GOT3 (cell line): ENCODE measurements around the gene TBX20.
"Not testable (repeated sequence)": the region's sequence is repeated elsewhere in the genome, so short reads cannot be mapped to it uniquely, and the experiment has no call there.

Experiments
- DNase-seq: peaks from one replicate; lab custom pipeline; 2025; ENCODE audit warnings: mixed read lengths; lab: John Stamatoyannopoulos, UW

The TBX20 gene

DNA sequence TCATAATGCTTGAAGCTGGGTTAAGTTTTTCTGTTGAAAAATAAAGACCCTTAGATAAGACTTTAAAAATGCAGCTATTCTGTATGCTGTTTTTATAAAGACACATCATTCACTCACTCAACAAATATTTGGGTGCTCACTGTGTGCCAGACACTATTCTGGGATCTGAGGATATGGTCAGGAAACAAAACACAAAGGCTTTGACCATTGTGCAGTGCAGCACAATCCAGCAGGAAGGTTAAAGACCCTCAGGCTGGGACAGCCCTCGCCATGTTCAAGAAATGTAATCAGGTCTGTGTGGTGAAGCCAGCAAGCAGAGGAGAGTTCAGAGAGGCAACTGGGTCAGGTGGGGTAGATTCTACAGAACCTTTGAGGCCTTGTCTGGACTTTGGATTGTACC lies 31.5 kb downstream of the TBX20 start:
- not testable (repeated sequence) for DNase-seq

DNA sequence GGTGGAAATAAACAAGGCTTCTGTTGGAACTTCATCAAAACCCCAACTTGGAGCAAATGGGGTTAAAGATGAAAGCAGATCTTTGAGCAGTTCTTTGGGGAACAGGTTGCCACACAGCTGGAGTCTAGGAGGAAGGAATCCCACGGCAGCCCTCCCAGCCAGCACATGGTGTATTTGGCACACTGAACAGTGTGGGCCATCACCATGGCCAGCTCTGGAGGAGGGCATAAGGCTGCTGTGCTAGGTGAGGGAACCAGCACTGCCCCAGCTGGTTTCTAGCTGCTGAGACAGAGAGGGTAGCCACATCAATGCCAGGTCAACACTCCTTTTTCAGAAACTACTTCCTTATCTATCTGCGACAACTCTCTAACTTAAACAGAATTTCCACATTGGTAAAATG lies 33.7 kb downstream of the TBX20 start:
- not testable (repeated sequence) for DNase-seq

DNA sequence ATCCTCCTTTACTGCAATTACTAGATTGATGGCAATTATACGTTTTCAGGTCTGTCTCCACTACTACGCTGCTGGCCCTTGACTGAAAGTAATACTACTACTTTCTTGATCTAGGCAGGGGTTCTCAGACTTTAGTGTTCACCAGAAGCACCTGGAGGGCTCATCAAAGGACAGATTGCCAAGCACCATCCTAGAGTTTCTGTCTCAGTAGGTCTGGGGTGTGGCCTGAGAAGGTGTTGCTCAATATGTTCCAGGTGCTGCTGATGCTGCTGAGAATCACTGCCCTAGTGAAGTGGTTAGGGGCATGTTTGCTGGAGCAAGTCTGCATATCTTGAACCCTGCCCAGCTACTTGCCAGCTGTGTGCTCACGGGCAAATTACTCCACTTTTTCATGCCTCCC lies 37.9 kb downstream of the TBX20 start:
- DNase-seq = not testable (repeated sequence)

DNA sequence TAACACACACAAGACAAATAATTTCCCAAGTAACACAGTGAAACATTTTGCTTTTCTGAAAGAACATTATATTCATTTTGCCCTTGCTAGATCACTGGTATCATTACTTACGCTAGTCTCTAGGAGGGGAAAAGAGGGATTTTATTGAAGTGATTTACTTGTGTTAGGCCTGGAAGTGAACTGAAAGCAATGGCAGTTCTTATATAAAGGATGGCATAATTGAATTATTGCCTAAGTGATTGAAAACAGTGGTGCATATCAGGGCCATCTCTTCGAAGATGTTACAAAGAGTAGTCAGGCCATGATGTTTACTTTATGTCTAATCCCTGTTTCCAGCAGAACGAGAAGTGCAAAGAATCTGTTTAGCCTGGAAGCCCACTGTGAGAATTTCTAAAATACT lies 38.8 kb downstream of the TBX20 start:
- not testable (repeated sequence) for DNase-seq

DNA sequence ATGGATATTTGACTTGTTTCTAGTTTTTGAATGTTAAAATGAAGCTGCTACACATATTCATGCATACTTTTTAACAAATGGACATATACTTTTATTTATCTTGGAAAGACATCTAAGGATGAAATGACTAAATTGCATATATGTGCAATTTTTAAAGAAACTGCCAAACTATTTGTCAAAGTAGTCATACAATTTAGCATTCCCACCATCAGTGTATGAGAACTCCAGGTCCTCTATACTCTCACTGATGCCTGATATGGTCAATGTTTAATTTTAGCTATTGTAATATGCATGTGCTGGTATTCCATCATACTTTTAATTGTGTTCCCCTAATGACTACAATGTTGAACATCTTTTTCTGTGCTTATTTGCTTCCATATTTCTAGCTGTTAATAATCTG lies 47.0 kb downstream of the TBX20 start:
- not testable (repeated sequence) for DNase-seq

DNA sequence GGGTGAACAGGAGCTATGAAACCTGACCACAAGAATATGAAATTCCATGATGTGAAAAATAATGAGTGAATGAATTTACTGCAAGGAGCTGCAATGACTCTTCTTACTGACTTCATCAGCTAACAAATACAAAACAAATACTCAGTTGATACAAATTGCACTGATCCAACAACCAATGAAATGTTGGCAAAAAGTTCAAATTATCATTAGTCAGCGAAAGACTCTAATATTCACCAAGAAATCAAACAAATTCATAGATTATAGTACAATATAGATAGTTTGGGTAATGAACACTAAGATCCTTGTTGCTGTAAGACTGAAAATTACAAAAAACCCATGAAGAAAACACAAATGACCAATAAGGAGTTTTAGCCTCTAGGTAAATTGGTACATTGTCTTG lies 49.0 kb downstream of the TBX20 start:
- DNase-seq = not testable (repeated sequence)

DNA sequence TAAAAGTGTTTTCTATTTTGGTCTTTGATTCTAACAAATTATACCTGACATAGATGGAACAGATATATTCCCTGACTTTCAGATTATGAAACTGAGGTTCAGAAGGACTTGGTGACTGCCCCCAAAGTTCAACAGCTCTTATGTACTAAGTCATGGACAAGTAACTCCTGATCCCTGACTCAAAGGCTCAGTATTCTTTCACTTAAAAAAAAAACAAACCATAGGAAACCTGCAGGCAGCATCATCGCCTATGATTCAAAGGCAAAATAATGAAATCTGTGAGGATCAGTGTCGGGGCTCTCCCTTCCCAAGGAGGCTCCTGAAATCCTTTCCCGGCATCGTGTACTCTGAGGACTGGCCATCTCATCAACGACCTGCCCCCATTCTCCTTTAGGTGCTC lies 49.9 kb downstream of the TBX20 start:
- not testable (repeated sequence) for DNase-seq

DNA sequence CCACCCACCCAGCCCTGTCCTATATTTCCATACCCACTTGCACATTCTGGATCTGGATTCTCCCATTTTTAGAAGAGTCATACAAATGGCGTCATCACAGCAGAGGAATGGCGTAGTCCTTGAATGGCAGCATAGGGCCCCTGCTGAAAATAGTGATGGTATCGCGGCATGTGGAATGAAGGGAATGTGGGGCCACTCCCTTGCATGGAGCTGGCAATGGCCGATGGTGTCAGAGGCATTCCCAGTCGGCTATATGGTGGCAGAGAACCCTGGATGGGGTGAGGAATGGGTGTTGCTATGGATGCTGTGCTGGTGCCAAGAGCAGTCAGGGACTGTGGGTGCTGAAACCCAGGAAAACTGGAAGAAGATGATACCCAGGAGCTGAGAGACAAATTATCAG lies 51.5 kb downstream of the TBX20 start:
- DNase-seq = not testable (repeated sequence)

DNA sequence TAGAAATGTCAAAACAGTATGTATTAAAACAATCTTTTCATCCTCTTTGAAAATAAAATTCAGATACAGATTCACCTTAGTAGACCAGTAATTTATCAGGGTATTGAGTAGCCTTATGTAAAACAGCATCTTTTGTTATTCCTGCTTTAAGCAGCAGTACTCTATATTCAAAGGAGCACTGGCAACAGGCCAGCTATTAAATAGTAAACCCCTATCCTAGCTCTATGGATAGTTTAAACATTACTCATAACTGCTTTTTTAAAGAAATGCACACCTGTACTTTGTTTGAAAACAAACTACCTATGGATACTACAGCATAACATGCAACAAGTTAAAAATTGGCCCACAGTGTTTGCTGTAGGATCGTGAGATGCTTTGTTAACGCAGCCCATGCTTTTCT lies 53.7 kb downstream of the TBX20 start:
- not testable (repeated sequence) for DNase-seq

DNA sequence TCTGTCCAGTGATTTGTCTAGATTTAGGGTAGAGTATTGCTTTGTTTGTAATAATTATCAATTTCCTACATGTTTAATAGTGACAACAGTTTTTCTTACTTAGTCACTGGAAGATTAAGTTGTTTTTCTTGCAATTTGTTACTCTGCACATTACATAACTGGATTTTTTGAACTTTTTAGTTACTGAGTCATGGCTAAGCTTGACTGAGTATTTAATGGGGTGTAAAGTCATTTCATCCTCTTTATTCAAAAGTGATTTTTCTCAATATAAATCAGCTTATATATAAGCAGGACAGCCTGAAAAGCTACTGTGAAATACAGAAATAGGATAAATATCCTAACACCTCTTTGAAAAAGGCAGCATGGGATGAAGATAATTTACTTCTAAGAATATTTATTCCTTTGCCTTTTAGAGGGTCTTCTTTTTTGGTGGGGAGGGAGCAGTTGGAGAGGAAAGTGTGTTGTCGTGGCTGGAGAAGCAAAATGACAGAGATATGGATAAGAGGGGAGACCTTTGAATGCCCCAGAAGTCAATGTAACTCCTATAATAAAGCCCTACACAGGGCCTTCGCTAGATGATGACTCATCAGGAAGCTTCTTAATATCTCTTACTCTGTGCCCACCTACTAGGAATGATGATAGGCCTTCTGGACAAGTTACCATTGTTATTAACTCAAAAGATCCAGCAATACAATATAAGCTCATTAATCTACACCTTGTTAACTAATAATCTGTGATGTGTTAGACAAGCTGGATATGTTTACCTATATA lies 55.3 kb downstream of the TBX20 start:
- DNase-seq = not testable (repeated sequence)

DNA sequence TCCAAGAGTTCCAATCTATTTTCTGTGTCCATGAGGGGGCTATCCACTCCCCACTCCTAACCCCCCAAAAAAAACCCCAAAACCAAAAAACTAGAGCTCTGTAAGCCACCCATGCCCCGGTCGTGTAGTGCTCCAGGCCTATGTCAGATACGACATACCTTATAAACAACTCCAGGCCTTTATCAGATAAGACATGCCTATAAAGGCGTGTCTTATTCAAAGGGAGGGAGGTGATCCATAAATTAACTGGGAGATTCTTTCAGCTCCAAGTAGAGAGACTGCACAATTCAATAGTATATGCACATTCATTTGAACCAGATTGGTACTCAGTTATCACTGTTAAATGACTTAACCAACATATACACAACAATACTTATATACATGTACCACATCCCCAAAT lies 62.3 kb downstream of the TBX20 start:
- not testable (repeated sequence) for DNase-seq

DNA sequence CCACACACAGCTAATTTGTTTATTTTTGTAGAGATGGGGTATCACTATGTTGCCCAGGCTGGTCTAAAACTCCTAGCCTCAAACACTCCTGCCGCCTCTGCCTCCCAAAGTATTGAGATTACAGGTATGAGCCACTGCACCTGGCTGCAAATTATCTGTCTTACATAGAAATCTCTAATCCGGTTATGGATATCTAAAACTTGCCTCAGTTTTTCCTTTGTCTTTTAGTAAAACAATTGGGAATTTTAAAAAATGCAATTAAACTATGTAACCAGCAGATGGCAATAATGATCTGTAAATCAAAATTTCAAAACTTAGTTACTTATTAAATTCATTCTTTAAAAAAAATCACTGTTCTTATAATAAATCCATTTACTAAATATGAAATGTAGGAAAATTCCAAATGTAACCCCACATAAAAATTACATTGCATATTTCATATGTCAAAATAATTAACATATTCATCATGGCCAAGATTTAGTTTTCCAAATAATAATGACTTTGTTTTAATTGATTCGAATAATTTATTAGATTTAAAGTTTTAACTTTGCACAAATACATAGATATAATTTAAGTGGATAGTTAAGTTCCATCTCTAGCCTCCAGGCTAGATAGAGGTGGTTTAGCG lies 63.6 kb downstream of the TBX20 start:
- not testable (repeated sequence) for DNase-seq

DNA sequence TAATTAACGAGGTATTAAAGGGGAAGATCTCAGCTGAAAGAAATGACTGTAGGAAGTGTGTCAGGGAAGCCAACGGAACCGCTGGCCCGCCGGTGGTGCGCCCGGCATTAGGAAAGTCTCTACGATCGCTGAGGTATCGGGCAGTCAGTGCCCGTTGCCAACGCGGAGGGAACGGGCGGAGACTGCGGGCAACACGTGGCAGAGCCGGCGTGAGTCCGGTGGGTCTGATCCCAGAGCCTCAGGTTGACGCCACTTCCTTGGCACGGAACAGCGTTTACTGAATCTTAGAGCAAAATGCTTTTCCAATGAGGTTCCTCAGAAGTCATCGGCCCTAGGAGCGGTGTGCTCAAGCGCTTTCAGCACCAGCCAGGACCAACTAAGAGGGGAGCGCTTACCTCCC lies 67.1 kb downstream of the TBX20 start:
- peak; percentile 33 for DNase-seq

DNA sequence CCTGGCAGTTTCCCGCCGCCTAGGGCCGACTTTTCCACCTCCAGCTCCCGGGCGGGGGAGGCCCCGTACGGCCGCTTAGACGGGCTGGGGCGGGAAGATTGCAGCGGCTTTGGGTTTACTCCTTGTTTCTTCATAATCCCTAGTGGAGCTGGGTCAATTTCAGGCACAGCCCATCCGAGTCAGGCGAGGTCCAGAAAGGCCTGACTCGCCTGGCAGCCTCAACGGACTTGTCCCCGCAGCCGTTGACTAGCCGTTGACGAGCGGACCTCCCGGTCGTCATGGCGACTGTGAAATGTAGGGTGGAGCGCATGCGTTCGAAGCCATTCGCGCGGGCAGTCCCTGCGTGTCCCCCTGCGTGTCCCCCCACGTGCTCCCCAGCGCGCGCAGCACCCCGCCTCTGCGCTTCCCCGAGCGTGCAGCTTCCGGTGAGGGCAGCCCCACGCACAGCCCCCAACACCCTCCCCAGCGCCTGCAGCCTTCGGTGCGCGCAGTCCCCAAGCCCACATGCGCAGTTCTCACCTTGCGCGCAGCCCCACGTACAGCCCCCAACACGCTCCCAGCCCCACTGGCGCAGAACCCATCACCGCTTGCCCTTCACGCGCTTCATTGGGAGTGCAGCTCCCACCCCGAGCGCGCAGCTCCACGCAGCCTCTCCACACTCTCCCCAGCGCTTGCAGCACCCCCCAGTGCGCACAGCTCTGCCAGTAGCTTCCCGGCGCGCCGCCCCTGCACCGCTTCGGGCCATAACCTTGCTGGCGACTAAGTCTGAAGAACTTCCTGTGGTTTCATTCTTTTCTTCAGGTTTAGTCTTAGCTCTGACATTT lies 67.8 kb downstream of the TBX20 start:
- peak; percentile 58 for DNase-seq

DNA sequence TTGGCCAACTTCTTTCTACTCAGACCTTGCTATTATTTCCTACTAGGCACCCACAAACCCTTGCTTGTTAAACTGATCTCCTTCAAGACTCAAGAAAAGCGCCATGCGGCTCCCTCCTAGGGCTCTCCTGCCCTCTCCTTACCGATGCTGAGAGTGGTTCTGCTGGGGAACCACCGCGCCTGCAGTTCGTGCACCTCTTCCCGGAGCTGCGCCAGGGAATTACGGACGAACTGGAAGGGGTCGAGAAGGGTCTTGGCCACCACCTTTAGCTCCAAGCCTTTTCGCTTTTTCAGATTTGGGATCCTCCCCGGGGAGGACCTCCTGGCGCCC lies 68.4 kb downstream of the TBX20 start:
- DNase-seq = not testable (repeated sequence)

DNA sequence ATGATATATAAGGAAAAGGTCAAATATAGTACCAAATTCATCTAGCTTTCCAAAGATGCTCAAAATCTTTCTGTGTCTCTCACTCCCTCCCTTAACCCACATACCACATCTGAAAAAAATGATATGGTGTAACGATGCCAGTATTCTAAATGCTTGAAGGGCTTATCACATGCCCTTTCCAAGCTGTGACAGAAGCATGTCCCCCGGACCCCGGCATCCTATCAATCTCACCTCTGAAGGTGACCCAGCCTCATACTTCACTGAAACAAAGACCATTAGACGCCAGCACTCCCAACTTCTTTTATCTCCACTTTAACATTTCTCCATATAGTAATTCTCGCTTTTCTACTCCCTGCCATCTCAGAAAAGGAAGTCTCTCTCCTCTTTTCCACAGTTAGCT lies 68.9 kb downstream of the TBX20 start:
- DNase-seq = not testable (repeated sequence)

DNA sequence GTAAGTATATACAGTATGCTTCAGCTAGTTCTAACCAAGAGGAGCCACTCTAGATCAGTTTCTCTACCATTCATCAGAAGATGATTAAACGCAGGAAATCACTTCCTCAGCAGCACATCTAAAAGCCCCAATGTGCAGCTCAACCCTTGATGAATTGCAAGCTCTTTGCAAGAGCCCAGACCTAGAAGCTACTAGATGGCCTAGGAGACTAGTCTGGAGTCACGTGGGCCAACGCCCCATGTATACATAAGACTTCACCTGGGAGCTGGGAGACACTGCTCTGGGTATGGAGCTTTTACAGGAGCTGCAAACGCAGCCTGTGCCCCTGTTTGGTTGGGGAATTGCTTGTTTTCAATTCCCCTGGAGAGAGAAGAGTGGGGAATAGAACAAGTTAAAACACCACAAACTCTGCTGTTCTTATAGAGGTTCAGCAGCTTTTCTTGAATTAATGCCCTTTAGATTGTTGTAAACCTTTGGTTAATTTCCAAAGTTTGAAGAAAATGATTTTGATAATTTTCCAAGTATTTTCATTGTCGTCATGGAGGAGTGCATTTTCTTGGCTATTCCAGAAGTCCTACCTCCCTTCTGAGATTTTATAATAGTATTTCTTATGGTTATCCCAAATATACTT lies 69.9 kb downstream of the TBX20 start:
- DNase-seq = not testable (repeated sequence)

DNA sequence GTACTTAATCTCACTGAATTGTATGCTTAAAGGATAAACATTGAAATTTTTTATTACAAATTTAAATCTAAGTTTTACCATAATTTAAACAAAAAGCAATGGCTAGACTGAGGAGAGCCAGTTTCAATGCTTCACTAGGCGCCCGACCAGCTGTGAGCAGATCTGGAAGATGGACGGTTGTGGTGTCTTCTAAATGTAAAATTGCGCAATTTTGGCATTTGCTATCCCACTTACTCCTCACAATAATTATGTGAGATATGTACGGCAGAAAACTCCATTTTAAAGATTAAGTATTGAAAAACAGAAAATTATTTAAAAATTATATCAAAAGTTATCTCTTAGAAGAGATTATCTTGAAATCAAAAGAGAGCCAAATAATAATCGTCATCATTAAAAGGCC lies 73.2 kb downstream of the TBX20 start:
- not testable (repeated sequence) for DNase-seq

DNA sequence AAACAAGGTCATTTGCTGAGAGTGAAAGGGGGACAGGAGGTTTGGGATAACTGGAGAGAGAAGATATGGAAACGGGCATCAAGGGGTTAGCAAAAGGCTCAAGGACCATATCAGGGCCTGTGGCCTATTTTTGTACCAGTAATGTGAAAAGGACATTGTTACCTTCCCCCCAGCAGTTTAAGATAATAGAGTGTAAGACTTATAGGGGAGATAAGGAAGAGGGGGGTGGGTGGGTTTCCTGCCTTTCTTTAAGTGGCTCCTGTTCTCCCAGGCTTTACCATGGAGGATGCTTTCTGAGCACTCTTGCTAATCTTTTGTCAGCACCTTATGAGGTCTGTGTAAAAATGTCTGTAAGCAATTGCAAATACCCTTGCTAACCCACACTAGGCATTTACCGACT lies 80.7 kb downstream of the TBX20 start:
- not testable (repeated sequence) for DNase-seq

DNA sequence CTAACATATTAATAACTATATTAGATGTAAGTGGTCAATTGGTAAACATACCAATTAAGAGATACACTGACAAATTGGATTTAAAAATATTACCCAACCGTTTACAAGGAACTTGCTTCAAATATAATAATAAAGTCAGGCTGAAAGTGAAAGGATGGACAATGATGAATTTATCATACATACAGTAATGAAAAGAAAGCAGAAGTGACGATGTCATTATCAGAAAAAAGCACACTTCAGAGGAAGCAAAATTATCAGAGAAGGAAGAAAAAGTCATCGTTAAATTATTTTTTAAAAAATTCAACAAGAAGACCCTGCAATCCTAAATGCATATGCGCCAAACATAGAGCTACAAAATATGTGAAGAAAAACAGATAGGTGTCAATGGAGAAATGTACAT lies 81.8 kb downstream of the TBX20 start:
- not testable (repeated sequence) for DNase-seq

DNA sequence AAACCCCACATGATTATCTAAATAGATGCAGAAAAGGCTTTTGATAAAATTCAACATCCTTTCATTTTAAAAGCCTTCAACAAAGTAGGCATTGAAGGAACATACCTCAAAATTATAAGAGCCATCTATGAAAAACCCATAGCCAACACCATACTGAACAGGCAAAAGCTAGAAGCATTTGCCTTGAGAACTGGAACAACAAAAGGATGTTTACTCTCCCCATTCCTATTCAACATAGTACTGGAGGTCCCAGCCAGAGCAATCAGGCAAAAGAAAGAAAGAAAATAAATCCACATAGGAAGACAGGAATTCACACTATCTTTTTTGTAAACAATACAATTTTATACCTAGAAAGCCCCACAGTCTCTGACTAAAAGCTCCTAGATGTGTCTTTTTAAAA lies 86.2 kb downstream of the TBX20 start:
- not testable (repeated sequence) for DNase-seq

DNA sequence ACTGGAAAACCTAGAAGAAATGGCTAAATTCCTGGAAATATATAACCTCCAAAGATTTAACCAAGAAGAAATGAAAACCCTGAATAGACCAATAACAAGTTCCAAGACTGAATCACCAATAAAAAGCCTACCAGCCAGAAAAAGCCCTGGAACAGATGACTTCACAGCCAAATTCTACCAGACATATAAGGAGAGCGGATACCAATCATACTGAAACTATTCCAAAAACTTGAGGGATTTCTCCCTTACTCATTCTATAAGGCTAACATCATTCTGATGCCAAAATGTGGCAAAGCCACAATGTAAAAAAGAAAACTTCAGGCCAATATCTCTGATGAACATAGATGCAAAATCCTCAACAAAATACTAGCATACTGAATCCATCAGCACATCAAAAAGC lies 86.7 kb downstream of the TBX20 start:
- not testable (repeated sequence) for DNase-seq
